ENCODE data around the gene ARNT2. TPM values are rescaled to one million over a fixed set of nuclear protein-coding genes. Genes with fewer than 3 reads are reported as not detected.

ARNT2 gene
- total and polyA plus RNA-seq, 5 donors from 2014 or later, result not detected

DNA sequence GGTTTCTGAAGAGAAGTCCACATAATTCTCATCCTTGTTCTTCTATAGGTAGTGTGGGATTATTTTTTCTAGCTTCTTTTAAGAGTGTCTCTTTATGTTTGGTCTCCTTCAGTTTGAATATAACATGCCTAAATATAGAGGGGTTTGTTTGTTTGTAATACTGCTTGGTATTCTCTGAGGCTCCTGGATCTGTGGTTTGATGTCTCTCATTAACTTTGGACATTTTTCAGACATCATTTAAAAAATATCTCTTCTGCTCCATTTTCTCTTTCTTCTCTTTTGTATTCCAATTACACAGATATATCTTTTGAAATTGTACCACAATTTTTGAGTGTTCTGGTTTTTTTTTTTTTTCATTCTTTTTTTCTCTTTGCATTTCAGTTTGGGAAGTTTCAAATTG lies 113.1 kb downstream of the ARNT2 start:
- Mint-ChIP-seq H3K9me3 (peaks cover 0 to 7% (median 0%) of the 10 kb centered on the region in 7 donors), H3K27me3 (peaks cover 5% of the 10 kb centered on the region), H3K36me3 (no peaks in the 10 kb centered on the region), H3K4me3 (no peak overlapping the region), H3K4me1 (no peaks in the 10 kb centered on the region), H3K27ac (no peak overlapping the region)
- ATAC-seq (ENCODE audit: low read depth in 2 of 2) (no peak), DNase-seq (no peak)
- no peak overlapping the region for H3K4me3 ChIP-seq (ENCODE audit: low read depth, low read length)
- no peaks in the 10 kb centered on the region for H3K4me1 ChIP-seq (ENCODE audit: control insufficient read depth, insufficient read depth, low read length, poor library complexity, severe bottlenecking)
- no peak overlapping the region for H3K27ac ChIP-seq (ENCODE audit: insufficient read depth, low read length, poor library complexity, severe bottlenecking)
- H3K36me3 ChIP-seq (ENCODE audit: control insufficient read depth, insufficient read depth, low read length), result no peaks in the 10 kb centered on the region
- H3K9me3 ChIP-seq (ENCODE audit: control insufficient read depth in 2 of 2, low read length in 2 of 2), result peaks cover 0 to 4% of the 10 kb centered on the region in 2 experiments
- H3K27me3 ChIP-seq (ENCODE audit: control insufficient read depth, insufficient read depth, low read length), result peaks cover 2% of the 10 kb centered on the region

DNA sequence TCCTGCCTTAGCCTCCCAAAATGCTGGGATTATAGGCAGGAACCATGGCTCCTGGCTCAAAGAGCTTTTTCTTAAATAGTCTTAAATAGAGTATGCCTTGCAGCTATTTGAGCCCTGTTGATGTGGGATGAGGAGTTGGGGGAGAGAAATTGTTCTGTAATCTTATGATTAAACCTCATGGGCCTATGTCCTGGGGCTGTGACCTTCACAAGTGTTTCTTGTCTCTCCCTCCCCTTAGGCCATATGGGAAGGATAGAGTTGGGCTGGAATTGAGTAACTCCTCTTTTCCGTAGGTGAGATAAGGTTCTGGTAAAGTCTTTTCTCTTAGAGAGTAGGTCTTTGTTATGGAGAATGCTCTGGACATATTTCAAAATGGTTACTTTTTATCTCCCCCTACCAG lies 114.3 kb downstream of the ARNT2 start:
- peaks cover 0 to 4% of the 10 kb centered on the region in 2 experiments for H3K9me3 ChIP-seq (ENCODE audit: control insufficient read depth in 2 of 2, low read length in 2 of 2)
- no peaks in the 10 kb centered on the region for H3K4me1 ChIP-seq (ENCODE audit: control insufficient read depth, insufficient read depth, low read length, poor library complexity, severe bottlenecking)
- Mint-ChIP-seq H3K9me3 (peaks cover 0 to 7% (median 0%) of the 10 kb centered on the region in 7 donors), H3K27ac (no peak overlapping the region), H3K4me1 (no peaks in the 10 kb centered on the region), H3K27me3 (peaks cover 5% of the 10 kb centered on the region), H3K4me3 (no peak overlapping the region), H3K36me3 (no peaks in the 10 kb centered on the region)
- H3K27ac ChIP-seq (ENCODE audit: insufficient read depth, low read length, poor library complexity, severe bottlenecking), result no peak overlapping the region
- H3K36me3 ChIP-seq (ENCODE audit: control insufficient read depth, insufficient read depth, low read length), result no peaks in the 10 kb centered on the region
- DNase-seq (no peak), ATAC-seq (ENCODE audit: low read depth in 2 of 2) (no peak)
- H3K4me3 ChIP-seq (ENCODE audit: low read depth, low read length), result no peak overlapping the region
- H3K27me3 ChIP-seq (ENCODE audit: control insufficient read depth, insufficient read depth, low read length), result peaks cover 2% of the 10 kb centered on the region

DNA sequence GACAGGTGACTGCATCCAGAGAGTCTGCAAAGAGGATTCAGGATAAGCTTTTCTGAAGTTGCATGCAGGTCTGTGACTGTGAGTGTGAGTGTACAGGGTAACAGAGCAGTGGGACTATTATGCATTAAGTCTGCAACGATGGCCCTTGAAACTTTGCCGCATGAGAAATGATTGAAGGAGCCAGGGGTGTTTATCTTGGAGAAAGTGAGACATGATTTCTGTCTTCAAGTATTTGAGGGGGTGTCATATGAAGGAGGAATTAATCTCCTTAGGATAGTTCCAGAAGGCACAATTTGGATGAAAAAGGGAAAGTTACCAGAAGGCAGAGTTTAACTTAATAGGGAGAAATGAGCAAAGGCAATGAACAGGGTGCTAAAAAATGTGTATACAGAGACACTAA lies 119.6 kb downstream of the ARNT2 start:
- Mint-ChIP-seq H3K36me3 (no peaks in the 10 kb centered on the region), H3K27me3 (no peaks in the 10 kb centered on the region), H3K4me1 (no peaks in the 10 kb centered on the region), H3K4me3 (no peak overlapping the region), H3K27ac (no peak overlapping the region), H3K9me3 (no peaks in the 10 kb centered on the region)
- H3K27me3 ChIP-seq (ENCODE audit: control insufficient read depth, insufficient read depth, low read length), result peaks cover 2% of the 10 kb centered on the region
- H3K27ac ChIP-seq (ENCODE audit: insufficient read depth, low read length, poor library complexity, severe bottlenecking), result no peak overlapping the region
- H3K4me1 ChIP-seq (ENCODE audit: control insufficient read depth, insufficient read depth, low read length, poor library complexity, severe bottlenecking), result no peaks in the 10 kb centered on the region
- DNase-seq (no peak), ATAC-seq (ENCODE audit: low read depth in 2 of 2) (no peak)
- no peaks in the 10 kb centered on the region for H3K36me3 ChIP-seq (ENCODE audit: control insufficient read depth, insufficient read depth, low read length)
- no peaks in the 10 kb centered on the region for H3K9me3 ChIP-seq (ENCODE audit: control insufficient read depth in 2 of 2, low read length in 2 of 2)
- no peak overlapping the region for H3K4me3 ChIP-seq (ENCODE audit: low read depth, low read length)

DNA sequence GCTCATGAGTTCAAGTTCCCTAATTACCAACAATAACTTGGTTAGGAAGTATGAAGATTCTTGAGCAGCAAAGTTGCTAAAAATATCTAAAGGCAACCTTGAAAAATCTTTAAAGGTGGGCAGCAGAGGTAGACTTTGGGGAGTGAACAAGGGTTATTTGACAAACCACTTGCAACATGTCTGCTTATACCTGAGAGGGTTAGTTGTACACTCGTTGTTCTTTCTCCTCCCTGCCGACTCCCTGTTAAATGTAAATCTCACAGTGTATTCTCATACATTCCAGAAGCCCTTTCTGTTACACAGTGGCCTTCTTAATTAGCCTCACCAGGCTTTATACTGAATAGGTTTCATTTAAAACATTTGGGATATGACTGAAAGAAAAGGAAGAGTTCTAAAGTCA lies 121.7 kb downstream of the ARNT2 start:
- no peak overlapping the region for H3K4me3 Mint-ChIP-seq
- H3K27me3 ChIP-seq (ENCODE audit: control insufficient read depth, insufficient read depth, low read length), result peaks cover 2% of the 10 kb centered on the region

DNA sequence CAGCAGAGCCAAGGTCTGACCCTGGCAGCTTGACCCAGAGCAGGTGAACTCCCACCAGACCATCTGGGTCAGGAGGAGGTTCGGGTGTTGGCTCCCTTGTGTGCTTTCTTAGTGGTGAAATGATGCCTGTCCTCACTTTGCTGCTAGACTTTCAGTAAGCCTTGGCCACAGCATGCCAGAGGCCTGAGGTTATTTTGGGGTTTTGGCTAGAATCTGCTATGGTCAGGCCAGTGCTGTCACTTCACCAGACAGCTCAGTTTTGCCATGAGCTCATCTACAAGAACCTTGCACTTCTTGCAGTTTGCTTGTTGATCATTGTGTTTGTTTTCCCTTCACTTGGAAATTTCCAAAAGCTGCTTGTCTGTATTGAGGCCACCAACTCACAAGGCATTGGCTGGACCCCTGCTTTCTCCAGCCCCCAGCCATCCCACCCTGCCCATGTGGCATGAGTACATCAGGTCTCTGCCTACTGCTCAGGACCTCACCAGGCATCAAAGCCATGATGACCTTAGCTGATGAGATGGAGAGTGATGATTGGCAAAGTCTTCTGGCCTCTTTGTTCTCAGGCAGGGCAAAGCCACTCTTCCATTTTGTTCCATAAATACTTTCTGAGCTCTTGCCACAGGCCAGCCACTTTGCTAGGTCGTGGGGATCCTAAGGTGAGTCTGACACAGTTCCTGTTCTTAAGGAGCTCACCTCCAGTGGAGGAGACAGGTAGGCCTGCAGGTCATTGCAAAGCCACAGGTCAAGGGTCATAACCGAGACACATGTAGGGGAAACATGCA lies 122.6 kb downstream of the ARNT2 start:
- Mint-ChIP-seq H3K4me3 (no peak overlapping the region), H3K27ac (no peak overlapping the region), H3K27me3 (peaks cover 5% of the 10 kb centered on the region), H3K9me3 (no peaks in the 10 kb centered on the region), H3K4me1 (no peaks in the 10 kb centered on the region), H3K36me3 (no peaks in the 10 kb centered on the region)
- H3K9me3 ChIP-seq (ENCODE audit: control insufficient read depth in 2 of 2, low read length in 2 of 2), result no peaks in the 10 kb centered on the region
- H3K4me1 ChIP-seq (ENCODE audit: control insufficient read depth, insufficient read depth, low read length, poor library complexity, severe bottlenecking), result no peaks in the 10 kb centered on the region
- peaks cover 2% of the 10 kb centered on the region for H3K27me3 ChIP-seq (ENCODE audit: control insufficient read depth, insufficient read depth, low read length)
- H3K36me3 ChIP-seq (ENCODE audit: control insufficient read depth, insufficient read depth, low read length), result no peaks in the 10 kb centered on the region
- ATAC-seq (ENCODE audit: low read depth in 2 of 2) (no peak), DNase-seq (no peak)
- no peak overlapping the region for H3K4me3 ChIP-seq (ENCODE audit: low read depth, low read length)
- no peak overlapping the region for H3K27ac ChIP-seq (ENCODE audit: insufficient read depth, low read length, poor library complexity, severe bottlenecking)

More for the DNA sequence above, 121.7 kb downstream of the ARNT2 start:
- no peaks in the 10 kb centered on the region for H3K4me1 Mint-ChIP-seq
- no peaks in the 10 kb centered on the region for H3K4me1 ChIP-seq (ENCODE audit: control insufficient read depth, insufficient read depth, low read length, poor library complexity, severe bottlenecking)
- no peaks in the 10 kb centered on the region for H3K36me3 ChIP-seq (ENCODE audit: control insufficient read depth, insufficient read depth, low read length)
- ATAC-seq (ENCODE audit: low read depth in 2 of 2) (no peak), DNase-seq (no peak)
- H3K27ac ChIP-seq (ENCODE audit: insufficient read depth, low read length, poor library complexity, severe bottlenecking), result no peak overlapping the region
- no peaks in the 10 kb centered on the region for H3K9me3 ChIP-seq (ENCODE audit: control insufficient read depth in 2 of 2, low read length in 2 of 2)
- H3K27me3 Mint-ChIP-seq, result peaks cover 5% of the 10 kb centered on the region
- H3K4me3 ChIP-seq (ENCODE audit: low read depth, low read length), result no peak overlapping the region
- H3K9me3 Mint-ChIP-seq, result no peaks in the 10 kb centered on the region
- no peak overlapping the region for H3K27ac Mint-ChIP-seq
- no peaks in the 10 kb centered on the region for H3K36me3 Mint-ChIP-seq

DNA sequence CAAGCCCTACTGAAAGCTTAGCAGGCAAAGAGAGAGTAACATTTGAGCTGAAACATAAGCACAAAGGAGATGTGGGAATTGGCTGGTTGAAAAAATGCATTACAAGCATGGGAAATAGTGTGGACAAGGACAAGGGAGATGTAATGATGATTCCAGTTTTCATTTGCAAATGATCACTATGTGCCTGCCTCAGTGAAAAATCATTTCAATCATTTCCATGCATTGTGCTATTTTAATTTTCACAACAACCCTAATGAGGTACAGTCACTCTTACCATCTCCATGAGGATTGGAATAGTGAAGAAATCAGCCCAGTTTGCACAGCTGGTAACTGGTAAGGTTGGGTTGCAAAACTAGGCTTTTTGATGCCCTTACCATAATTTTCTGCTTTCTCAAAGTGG lies 123.2 kb downstream of the ARNT2 start:
- peaks cover 5% of the 10 kb centered on the region for H3K27me3 Mint-ChIP-seq

DNA sequence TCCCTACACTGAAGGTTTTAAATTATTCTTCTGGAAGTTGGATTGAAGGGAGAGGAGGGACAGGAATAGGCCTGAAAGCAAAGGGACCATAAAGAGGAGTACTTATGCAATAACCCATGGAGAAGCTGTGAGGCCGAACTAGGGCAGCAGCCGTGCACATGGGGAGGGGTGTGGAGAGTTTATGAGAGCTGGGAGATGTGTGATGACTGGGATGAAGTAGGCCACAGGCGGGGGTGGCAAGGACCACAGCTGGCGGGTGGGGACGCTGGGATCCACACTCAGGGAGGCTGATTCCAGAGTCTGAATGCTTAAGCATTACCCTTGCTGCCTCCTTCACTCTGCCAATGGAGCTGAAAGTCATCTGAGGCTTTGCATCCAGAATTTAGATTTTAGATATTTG lies 123.8 kb downstream of the ARNT2 start:
- no peaks in the 10 kb centered on the region for H3K4me1 Mint-ChIP-seq
- no peaks in the 10 kb centered on the region for H3K36me3 Mint-ChIP-seq
- DNase-seq (no peak), ATAC-seq (ENCODE audit: low read depth in 2 of 2) (no peak)
- no peaks in the 10 kb centered on the region for H3K4me1 ChIP-seq (ENCODE audit: control insufficient read depth, insufficient read depth, low read length, poor library complexity, severe bottlenecking)
- H3K27me3 ChIP-seq (ENCODE audit: control insufficient read depth, insufficient read depth, low read length), result peaks cover 2% of the 10 kb centered on the region
- no peak overlapping the region for H3K27ac ChIP-seq (ENCODE audit: insufficient read depth, low read length, poor library complexity, severe bottlenecking)
- H3K4me3 Mint-ChIP-seq, result no peak overlapping the region
- no peaks in the 10 kb centered on the region for H3K9me3 Mint-ChIP-seq
- no peak overlapping the region for H3K4me3 ChIP-seq (ENCODE audit: low read depth, low read length)
- H3K36me3 ChIP-seq (ENCODE audit: control insufficient read depth, insufficient read depth, low read length), result no peaks in the 10 kb centered on the region
- peaks cover 5% of the 10 kb centered on the region for H3K27me3 Mint-ChIP-seq
- H3K9me3 ChIP-seq (ENCODE audit: control insufficient read depth in 2 of 2, low read length in 2 of 2), result no peaks in the 10 kb centered on the region
- peak overlapping the region in 1 of 3 donors; percentile 16 for H3K27ac Mint-ChIP-seq

More for the DNA sequence above, 123.2 kb downstream of the ARNT2 start:
- peaks cover 2% of the 10 kb centered on the region for H3K27me3 ChIP-seq (ENCODE audit: control insufficient read depth, insufficient read depth, low read length)
- DNase-seq (no peak), ATAC-seq (ENCODE audit: low read depth in 2 of 2) (no peak)
- Mint-ChIP-seq H3K36me3 (no peaks in the 10 kb centered on the region), H3K9me3 (no peaks in the 10 kb centered on the region), H3K27ac (peak overlapping the region in 1 of 3 donors; percentile 16), H3K4me1 (no peaks in the 10 kb centered on the region), H3K4me3 (no peak overlapping the region)
- H3K4me3 ChIP-seq (ENCODE audit: low read depth, low read length), result no peak overlapping the region
- no peaks in the 10 kb centered on the region for H3K9me3 ChIP-seq (ENCODE audit: control insufficient read depth in 2 of 2, low read length in 2 of 2)
- no peaks in the 10 kb centered on the region for H3K36me3 ChIP-seq (ENCODE audit: control insufficient read depth, insufficient read depth, low read length)
- no peak overlapping the region for H3K27ac ChIP-seq (ENCODE audit: insufficient read depth, low read length, poor library complexity, severe bottlenecking)
- no peaks in the 10 kb centered on the region for H3K4me1 ChIP-seq (ENCODE audit: control insufficient read depth, insufficient read depth, low read length, poor library complexity, severe bottlenecking)

DNA sequence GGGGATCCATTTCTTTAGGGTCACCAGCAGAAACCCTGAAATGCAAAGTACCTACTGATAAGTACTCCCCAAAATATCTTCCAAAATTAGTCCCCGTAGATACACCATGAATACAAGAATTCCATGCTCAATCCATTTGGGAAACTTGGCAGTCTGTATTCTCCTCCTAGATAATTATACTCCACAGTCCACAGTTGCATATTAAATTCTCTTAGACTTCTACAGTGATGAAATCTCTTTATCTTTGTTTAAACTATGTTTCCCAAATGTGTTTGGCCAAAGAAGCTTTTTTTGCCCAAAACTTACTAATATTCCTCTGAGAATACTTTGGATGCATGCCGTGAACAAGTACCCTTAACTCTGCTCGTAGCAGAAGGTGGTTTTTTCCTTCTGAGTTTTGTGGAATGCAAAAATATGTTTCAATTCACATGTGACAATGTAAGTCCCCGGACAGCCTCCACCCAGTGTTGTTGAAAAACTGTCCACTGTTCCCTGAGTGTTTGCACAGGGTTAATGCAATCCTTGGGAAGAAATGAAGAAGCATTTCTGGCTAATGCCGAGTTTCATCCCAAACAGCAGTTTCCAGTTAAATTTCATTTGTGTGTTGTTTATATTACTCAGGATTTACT lies 126.7 kb downstream of the ARNT2 start:
- H3K27ac ChIP-seq (ENCODE audit: insufficient read depth, low read length, poor library complexity, severe bottlenecking), result no peak overlapping the region
- no peak overlapping the region for H3K4me3 ChIP-seq (ENCODE audit: low read depth, low read length)
- DNase-seq (no peak), ATAC-seq (ENCODE audit: low read depth in 2 of 2) (no peak)
- peaks cover 2% of the 10 kb centered on the region for H3K27me3 ChIP-seq (ENCODE audit: control insufficient read depth, insufficient read depth, low read length)
- Mint-ChIP-seq H3K9me3 (peaks cover 0 to 5% (median 1%) of the 10 kb centered on the region in 7 donors), H3K36me3 (no peaks in the 10 kb centered on the region), H3K27ac (no peak overlapping the region), H3K4me1 (no peaks in the 10 kb centered on the region), H3K4me3 (no peak overlapping the region), H3K27me3 (peaks cover 16% of the 10 kb centered on the region)
- H3K4me1 ChIP-seq (ENCODE audit: control insufficient read depth, insufficient read depth, low read length, poor library complexity, severe bottlenecking), result no peaks in the 10 kb centered on the region
- no peaks in the 10 kb centered on the region for H3K9me3 ChIP-seq (ENCODE audit: control insufficient read depth in 2 of 2, low read length in 2 of 2)
- no peaks in the 10 kb centered on the region for H3K36me3 ChIP-seq (ENCODE audit: control insufficient read depth, insufficient read depth, low read length)
